HG03521 (cell line): ENCODE data around the gene SH2D3A.
"Not testable (repeated sequence)": the region's sequence is repeated elsewhere in the genome, so short reads cannot be mapped to it uniquely, and the experiment has no call there.

Source experiments
- ATAC-seq: cut with Tn5 transposase; IDR thresholded peaks from one replicate; pipeline ENCODE4 v1.9.1; 2021; ENCODE audit warnings: mild to moderate bottlenecking, moderate library complexity; ENCODE audit not compliant: unreplicated experiment

SH2D3A gene

GRCh38 chr19:6762253-6762797, 4.9 kb downstream of the SH2D3A start:
- not testable (repeated sequence) for ATAC-seq

- ATAC-seq: no peak
Measured at GRCh38 chr19:6761053-6761676, 6.1 kb downstream of the SH2D3A start.

DNA sequence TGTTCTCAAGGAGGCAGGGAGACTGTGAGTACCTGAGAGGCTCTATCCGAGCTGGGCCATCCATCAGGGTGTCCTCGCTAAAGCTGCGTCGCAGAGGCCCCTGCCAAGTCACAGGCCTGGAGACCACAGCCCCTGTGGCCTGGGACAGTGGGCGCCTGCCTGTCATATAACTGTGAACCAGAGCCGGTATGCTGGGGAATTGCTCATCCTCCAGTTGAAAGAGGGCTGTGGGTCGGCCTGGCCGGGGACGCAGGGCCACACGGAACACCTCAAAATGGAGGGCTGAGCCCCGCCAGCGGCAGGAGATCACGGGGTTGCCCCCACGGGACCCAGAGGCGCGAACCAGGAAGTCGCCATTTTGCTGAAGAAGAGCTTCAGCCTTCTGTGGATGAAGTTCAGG, 6.6 kb downstream of the SH2D3A start:
- ATAC-seq: no peak

GRCh38 chr19:6754653-6755463, 12.4 kb downstream of the SH2D3A start:
- ATAC-seq: no peak

DNA sequence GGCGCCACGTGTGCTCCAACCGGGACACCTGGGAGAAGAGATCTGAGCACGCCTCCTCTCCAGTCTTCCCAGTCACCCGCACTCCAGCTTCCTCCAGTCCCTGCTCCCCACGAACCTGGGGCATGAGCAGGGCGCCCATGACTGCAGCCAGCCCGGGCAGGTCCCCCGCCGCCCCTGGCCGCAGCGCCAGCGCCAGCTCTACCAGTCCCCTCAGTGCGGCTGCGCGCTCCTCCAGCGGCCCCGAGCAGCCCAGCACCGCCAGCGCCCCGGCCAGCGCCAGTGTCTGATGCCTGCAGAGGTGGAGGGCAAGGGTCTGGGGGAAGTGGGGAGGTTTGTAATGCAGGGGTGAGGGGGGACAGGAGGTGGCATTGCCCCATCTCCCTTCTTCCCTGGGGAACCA, 13.1 kb downstream of the SH2D3A start:
- no peak for ATAC-seq

GRCh38 chr19:6753178-6754031, 13.8 kb downstream of the SH2D3A start:
- ATAC-seq: peak; percentile 75

DNA sequence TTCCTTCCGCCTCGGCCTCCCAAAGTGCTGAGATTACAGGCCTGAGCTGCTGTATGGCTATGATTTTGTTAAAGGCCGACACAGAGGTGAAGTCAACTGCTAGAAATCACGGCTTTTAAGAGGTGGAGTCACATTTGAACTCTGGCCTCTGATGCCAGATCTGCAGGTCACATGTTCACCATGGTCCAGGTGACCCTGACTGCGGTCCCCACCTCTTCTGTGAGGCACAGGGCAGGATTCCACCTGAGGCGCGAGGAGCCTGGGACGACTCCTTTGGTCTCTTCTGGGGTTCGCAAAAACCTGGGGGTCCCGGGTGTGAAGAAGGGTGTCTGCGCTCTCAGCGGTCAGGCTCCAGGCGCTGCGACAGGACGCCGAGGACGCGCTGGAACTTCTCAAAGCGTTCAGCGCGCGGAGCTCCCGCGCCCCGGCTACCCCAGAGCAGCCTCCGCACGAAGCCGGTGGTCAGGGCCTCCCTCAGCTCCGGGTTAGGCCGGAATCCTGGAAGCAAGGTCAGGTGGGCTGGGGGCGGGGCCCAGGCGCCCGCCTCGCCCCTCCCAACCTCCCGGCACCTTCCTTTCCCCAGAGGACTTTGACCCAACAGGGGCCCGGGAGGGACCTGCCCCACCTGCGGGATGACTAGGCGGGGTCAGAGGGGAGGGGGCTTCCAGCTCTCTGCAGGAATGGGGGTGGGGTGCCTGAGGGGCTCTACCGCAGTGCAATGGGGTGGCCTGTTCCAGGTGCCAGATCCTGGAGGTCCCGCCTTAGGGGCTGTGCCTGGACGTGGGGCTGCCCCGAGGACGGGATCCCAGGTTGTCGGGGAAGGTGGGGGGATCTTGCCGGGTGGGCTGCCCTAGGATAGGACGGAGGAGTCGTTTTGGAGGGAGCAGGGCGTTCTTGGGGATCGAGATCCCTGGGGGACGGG, 14.7 kb downstream of the SH2D3A start:
- no peak for ATAC-seq

DNA sequence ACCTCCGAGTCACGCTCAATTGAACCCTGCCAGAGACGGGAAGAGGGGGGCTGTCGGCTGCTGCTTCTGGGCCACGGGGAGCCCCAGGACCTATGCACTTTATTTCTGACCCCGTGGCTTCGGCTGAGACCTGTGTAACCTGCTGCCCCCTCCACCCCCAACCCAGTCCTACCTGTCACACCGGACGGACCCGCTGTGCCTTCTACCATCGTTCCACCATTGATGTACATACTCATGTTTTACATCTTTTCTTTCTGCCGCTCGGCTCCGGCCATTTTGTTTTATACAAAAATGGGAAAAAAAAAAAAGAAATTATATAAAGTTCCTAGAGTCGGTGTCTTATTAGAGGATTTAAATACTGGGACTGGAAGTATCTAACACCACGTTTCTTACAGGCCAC, 16.0 kb downstream of the SH2D3A start:
- no peak for ATAC-seq

DNA sequence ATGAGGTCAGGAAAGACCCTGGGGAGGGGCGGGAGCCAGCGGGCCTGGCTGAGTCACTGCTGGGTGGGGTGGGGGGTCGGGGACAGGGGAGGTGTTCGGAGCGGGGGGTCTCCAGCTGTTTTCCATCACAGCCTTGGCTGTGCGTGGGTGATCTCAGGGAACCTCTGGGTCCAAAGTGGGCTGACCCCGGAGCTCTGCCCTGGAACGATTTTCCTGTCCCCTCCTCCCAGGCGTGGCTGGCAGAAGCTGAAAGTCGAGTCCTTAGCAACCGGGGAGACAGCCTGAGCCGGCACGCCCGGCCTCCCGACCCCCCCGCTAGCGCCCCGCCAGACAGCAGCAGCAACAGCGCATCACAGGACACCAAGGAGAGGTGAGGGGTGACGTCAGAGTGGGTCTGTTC, 17.2 kb downstream of the SH2D3A start:
- ATAC-seq: no peak

- ATAC-seq: not testable (repeated sequence)
Measured at GRCh38 chr19:6748543-6748942, 18.7 kb downstream of the SH2D3A start.

DNA sequence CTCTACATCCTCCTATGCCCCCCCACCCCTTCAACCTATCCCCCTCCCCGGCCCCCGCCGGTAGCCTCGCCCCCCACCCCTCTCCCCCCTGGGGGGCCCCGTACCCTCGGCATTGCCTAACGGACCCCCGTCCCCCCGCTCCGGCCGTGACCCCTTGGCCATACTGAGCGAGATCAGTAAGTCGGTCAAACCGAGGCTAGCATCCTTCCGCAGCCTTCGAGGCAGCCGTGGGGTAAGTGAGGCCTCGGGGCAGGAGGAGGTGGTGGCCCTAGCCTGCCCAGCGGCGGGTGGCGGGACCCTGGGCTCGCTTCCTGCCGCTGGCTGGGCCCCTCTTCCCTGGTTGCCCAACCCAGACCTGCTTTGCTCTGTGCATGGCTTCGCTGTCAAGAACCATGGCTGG, 21.3 kb downstream of the SH2D3A start:
- no peak for ATAC-seq

- ATAC-seq: no peak
Measured at GRCh38 chr19:6744381-6745301, 22.6 kb downstream of the SH2D3A start.

- no peak for ATAC-seq
Measured at GRCh38 chr19:6743714-6744380, 23.4 kb downstream of the SH2D3A start.

GRCh38 chr19:6743066-6743465, 24.2 kb downstream of the SH2D3A start:
- ATAC-seq: no peak

- no peak for ATAC-seq
Measured at GRCh38 chr19:6740589-6741343, 26.5 kb downstream of the SH2D3A start.

DNA sequence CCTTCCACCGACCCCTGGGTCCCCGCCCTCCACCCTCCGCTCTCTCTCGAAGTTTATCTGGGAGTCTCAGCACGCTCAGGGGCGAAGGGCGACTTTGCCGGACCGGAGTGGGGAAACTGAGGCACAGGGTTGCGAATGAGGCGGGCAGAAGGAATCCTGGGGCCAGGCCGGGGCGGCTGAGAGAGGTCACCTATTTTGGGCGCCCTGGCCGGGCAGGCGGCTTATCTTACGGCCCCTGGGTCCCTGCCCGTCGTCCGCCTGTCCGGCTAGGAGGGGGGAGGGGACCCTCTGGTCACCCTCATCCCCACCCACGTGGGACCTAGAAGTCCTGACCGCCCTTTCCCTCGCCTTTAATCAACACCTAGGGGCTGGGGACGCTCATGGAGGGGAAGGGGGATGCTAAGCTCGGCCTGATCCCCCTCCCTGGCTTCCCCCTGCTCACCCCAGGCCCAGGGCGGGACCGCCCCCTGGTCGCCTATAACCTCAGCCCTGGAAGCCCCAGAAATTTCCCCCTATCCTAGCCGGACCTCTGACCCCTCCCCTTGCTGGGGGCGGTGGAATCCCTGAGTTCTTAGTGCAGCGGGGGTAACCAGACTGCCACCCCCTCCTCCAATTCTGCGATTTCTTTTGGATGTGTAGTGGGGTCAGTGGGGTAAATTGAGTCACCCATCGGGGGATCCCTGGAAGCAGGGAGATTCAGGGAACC, 27.2 kb downstream of the SH2D3A start:
- ATAC-seq: no peak

DNA sequence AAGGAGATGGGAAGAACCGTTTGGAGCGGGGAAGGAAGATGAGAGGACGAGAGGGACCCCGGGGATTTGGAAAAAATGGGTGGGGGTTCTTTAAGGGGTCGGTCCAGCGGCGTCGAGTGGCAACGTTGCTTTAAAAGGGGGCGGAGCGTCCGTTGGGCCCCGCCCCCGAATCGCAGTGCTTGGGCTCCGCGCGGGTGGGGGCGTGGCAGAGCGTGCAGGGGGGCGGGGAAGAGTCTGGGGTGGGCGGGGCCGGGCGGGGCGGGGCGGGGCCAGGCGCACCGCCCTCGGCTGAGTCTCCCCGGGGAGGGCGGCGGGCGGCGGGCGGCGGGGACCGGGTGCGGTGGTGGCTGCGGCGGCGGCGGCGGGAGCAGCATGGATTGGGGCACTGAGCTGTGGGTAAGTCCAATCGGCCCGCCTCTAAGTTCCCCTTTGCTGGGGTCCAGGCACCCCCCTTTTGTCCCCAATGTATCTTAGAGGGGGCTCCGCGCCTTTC, 27.8 kb downstream of the SH2D3A start, which contains the start of gene TRIP10:
TSS of gene TRIP10 (plus strand) at position 291 of the 493 bp plus-strand sequence. CDS start at position 373, 82 bp downstream.
- no peak for ATAC-seq
